HG03025 (cell line): ENCODE results near the gene ABCA7.

ENCODE experiments used
- ATAC-seq: cut with Tn5 transposase; IDR thresholded peaks from one replicate; pipeline ENCODE4 v1.9.1; 2021; ENCODE audit warnings: mild to moderate bottlenecking, moderate library complexity; ENCODE audit not compliant: unreplicated experiment, low FRiP score

Gene ABCA7

DNA sequence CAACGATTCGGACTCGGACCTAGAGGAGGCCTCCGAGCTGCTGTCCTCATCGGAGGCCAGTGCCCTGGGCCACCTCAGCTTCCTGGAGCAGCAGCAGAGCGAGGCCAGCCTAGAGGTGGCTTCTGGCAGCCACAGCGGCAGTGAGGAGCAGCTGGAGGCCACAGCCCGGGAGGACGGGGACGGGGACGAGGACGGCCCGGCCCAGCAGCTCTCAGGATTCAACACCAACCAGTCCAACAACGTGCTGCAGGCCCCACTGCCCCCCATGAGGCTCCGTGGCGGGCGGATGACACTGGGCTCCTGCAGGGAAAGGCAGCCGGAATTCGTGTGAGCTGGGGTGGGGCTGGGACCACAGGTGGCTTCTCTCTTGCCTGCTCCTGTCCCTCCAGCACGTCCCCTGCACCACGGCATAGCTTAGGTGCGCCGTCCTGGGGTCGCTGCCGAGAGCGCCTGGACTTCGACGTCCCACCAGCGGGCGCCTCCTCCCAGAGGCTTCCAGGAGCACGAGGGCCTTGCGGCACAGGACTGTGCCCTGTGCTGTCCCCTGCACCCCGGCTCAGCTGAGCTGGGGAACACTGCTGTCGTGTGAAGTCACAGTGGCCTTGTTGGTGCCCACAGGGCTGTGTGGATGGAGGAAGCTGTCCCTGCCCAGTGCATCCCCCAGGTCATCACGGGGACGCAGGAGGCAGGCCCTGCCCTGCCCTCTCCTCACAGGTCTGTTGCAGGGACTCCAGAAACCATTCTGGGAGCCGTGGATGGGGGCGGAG, 46.0 kb downstream of the ABCA7 start:
- ATAC-seq = no peak

DNA sequence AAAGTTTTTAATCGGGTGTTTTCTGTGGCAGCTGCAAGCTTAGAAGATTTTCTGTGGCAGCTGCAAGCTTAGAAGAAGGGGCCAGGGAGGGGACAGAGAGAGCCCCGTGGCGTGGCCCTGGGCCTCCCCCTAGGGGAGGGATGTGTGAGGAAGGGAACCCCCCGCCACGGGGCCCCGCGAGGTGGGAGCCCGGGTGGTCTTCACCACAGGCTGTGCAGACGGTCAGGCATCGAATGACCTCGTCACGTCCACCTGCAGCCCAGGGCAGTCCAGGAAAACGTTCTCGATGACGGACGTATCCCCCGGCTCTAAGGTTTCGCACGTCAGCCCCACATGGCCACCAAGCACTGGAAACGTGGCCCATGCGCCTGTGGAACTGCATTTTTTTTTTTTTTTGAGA, 46.7 kb downstream of the ABCA7 start:
- no peak for ATAC-seq

DNA sequence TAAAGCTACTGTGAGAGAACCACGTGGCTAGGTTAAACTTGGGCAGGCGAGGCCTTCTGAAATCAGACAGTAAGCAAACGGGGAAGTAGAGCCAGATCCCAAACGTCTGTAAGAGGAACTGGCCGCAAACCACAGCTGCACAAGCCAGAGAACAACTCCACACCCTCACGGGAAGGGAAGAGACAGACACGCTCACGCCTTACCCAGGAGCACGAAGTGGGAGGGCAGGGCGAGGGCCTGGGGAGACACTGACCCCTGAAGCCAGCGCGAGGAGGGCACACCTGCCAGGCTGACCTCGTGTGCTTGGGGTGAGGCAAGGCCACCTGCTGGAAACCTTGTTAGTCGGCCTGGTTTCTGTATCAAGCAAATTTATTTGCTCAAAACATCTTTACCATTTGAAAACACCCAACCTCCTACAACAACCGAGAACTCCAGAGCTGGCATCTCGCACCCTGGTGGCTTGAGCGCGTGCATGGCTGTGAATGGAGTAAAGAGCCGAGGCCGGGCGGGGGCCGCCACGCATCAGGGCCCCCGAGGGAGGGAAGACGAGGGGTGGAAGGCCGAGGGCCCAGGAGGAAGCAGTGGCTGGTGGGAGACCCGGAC, 48.0 kb downstream of the ABCA7 start:
- no peak for ATAC-seq

DNA sequence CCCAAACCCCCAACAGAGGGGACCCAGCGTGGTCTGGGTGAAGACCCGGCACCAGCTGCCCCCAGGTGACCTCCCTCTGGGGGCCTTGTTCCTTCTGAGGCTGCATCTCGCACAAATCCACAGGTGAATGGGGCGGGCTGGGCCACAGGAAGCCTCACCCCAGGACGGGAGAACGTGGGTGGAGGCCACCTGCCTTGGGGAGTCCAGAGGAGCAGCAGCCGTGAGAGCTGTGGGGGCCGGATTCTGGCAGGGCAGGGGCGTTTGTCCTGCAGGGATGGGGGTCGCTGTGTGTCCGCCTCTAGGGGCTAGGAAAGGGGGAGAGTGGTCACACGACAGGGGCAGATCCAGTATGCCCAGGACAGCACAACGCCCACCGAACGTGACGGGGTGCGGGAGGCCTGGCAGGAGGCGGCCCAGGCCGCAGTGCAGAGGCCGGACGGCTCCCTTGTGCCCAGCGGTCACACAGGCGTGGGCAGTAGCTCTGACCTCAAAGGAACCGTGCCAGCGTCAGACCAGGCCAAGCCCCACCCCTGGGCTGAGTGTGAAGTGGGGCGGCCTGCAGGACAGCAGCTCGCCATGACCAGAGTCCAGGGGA, 48.6 kb downstream of the ABCA7 start:
- ATAC-seq = no peak

DNA sequence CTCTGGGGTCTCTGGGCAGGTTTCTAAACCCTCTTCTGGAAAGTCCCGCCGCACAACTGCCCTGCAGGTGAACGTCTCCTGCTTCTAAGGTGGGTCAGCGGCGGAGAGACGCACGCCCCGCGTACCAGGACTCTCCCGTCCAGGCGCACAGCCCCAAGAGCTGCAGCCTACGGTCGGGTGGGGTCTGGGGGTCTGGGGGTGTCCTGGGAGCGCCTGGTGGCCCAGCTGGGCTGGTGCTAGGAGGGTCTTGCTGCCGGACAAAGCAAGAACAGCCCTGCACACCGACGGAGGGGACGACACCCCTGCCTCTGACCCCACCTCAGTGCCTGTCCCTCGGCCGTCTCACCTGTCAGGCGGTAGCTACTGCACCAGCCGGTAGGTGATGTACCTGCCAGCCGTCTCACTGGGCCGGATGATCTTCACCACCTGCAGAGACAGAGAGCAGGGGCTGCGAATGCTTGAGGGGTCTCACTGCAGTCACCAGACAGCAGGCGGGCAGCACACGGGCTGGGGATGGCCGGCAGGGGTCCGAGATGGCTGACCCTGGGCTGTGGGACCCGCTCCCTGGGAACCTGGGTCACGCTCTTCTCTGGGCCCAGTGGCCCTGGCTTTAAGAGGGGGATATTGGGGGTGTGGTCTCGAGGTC, 49.3 kb downstream of the ABCA7 start:
- ATAC-seq = no peak

DNA sequence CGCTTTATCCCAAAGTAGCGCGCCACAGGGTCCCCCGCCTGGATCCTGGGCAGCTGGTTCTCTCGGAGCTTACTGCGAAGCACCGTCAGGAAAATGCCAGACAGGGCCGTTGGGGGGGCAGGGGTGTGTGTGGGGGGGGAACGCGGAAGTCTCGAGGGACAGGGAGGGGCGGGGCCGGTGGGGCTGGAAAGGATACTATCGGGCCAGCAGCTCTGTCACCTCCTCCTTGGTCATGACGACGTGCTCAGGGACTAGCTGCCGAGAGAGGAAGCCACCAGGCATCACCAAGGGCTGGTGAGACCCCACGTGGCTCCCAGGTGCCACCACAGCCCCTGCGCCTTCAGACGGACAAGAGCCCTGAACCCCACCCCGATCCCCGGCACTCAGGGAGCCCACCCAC, 50.0 kb downstream of the ABCA7 start:
- ATAC-seq = no peak

DNA sequence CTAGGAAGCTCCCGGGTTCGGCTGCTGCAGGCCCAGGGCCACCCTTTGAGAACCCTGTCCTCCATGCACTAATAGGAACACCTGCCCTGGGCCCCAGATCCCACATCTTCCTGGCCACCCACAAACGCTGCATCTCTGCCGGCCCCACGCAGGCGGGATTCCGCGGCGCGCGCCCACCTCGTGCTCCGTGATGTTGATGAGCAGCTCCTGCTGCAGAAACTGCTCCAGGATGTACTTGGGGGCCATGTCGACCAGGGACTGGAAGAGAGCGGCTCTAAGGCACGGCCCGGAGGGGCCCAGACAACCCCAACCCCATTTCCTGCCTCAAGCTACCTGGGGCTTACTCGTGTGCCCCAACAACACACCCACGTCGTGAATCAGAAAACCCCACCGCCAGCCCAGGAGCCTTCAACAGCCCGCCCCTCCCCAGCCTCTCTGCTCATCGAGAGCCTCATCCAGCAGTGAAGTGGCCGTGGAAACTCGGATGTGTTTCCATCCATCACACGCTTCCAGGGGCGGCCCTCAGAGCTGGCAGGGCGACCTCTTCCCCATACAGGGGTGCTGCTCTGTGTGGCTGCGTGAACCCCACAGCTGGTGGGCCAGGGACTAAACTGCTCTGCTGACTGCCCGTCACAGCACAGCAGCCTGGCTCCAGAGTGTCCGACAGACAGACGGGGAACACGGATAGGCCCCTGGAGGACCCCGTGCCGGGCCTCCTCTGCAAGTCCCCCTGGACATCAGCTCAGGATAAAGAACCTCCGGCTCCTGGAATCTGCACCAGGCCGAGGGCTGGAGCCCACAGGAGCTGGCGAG, 51.0 kb downstream of the ABCA7 start:
- no peak for ATAC-seq

DNA sequence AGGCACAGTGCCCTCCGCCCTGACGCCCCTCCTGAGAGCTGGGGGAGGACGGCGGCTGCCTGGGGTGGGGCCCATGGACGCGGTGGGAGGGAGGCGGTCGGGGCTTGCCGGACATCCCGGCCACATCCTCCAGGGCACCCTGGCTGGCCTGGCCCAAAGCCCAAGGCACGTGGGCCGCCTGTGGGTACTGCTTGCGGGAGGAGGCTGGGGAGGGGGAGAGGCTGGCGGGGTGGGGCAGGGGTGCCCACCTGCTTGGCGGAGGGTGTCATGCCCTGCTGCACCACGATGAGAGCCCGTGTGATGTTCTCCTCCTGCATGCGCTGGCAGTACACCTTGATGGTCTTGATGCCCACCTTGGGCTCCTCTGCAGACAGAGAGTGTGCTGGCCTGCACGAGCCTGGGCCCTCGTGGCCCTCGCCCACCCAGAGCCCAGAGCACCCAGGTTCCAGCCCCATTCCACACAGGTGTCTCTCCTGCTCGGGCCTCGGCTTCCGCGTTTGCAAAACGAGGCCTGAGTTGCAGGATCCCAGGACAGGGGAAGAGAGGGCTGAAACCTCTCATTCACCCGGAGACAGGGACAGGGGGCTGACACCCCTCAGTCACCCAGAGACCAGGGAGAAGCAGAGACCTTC, 51.8 kb downstream of the ABCA7 start:
- no peak for ATAC-seq

DNA sequence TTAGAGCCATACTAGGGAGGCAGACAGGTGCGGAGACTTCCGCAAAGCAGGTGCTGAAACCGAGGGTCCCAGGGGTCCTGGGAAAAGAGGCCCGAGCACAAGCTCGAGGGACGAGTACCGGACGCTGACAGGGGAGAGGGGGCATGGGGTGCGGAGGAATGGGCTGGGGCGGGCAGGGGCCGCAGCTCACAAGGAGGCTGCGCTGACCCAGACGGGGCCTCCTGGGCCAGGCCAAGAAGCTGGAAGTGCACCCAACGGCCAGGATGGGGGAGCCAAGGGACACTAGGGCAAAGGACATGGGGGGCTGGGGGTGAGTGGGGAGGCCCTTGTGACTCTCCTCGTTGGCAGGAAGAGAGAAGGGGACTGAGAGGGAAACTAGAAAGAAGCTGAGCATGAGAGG, 53.4 kb downstream of the ABCA7 start:
- ATAC-seq = no peak

DNA sequence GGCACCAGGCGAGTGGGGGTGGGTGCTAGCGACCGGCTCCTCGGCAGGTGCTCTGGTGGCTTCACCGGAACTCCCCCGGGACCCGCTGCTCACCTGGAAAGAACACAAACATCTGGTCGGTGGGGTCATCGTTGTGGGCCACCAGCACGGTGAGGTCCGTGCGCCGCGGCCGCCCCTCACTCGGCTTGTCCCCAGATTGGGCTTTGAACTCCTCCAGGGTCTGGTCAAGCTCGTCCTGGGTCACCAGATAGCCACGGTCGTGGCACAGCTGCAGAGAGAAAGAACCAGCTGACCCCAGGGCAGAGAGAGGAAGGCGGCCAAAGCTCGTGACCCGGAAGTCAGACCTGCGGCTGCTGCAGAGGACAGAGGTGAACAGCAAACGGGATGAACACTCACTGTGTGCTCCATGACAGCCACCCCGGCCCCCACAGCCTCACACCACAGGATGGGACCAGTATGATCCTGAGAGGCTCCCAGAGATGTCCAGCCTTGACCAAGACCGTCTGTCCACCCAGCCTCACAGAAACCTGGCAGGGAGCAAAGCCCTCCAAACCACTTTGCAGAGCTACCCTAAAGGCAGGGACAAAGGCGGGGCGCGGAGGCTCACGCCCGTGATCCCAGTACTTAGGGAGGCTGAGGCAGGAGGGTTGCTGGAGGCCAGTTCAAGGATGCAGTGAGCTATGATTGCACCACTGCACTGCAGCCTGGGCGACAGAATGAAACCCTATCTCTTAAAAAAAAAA, 54.1 kb downstream of the ABCA7 start:
- ATAC-seq = no peak

DNA sequence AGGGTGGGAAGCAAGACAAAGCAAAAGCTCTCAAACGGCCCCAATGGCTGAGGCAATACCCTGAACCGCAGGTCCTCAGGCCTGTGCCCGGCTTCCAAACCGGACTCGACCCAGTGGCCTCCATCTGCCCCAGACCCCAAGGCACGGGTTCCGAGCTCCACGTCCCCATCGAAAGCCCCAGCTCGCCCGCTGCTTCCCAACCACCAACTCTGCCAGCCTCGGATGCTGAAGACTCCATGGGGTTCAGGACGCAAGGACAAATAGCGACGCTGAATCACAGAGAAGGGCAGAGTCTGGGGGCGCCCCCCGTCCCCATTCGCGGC, 54.7 kb downstream of the ABCA7 start:
- no peak for ATAC-seq

DNA sequence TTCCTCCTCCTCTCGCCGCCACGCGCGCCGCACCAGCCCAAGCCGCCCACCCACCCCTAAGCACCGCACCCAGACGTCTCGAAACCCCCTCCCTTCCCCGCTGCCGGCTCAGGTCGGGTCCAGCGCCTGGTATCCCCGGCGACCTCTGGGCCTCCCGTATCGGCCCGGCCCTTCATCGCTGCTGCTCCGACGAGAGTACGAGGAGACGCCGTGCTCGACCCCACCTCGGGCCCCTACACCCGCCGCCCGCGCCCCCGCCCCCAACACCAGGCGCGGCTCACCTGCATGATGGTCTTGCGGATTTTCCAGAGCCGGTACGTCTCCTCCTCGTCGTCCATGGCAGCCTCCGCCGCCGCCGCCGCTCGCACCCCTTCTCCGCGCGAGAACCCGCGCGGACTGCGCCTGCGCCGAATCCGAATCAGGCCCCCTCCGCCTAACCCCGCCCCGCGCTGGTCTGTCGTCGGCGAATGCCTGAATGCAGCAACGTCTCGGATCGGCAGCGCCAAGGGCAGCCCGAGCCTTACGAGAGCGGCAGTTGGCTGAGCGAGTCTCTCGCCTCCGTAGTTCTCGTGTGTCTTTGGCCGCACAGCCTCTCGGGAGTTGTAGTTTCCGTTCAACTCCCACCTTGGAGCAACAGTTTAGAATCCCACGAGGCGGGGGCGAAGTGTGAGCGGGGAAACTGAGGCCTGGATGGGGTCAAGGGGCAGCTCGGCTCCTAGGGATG, 55.2 kb downstream of the ABCA7 start, which contains the start of gene POLR2E:
Gene POLR2E (minus strand): TSS at position 398 of the 724 bp plus-strand sequence. CDS start 60 bp downstream, at position 338.
- peak; percentile 57 for ATAC-seq

DNA sequence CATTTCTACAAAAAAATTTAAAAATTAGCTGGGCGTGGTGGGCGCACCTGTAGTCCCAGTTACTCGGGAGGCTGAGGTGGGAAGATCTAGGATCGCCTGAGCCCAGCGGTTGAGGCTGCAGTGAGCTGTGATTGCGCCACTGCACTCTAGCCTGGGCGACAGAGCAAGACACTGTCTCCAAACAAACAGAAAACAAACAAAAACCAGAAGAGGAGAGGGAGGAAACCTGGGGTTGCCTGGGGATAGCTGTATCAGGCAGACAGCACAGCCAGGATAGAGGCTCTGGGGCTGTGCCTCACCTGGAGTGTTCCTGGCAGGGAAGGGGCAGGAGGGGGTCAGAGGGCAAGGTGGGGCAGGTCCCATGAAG, 57.9 kb downstream of the ABCA7 start:
- ATAC-seq = no peak

DNA sequence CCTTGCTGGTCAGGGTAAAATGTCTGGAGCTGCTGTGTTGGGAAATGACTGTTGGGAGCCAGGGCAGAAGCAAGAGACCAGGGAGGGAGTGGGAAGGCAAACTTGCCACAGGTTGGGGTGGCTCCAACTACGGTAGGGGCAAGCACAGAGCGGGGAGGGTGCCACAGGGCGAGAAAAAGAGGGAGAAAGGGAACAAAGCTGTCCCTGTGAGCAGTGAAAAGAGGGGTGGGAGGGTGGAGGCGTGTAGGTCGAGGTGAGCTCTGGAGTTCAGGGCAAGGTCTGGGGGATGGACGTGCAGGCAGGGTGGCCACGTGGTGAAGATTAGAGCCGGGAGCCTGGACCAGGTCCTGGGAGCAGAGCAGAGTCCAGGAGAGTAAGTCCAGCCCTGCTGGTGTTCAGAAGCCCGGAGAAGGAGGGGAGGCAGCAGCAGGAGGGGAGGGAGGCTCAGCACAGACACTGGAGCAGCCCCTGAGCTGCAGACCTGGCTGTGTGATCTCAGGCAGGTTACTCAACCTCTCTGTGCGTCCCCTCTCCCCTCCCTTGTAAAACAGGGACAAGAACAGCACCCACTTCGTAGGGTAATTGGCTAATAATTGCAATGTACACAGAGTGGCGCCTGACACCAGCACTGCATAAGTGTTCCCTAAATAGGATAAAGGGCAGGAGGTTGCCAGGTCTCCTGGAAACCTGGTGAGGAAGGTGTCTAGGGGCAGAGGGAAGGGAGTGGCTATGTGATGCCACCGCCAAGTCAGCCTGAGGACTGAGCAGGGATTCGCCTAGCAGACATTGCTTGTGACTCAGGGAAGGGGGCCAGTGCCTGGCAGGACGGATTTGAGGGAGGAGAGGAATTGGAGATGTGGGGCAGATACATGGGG, 58.5 kb downstream of the ABCA7 start:
- no peak for ATAC-seq

DNA sequence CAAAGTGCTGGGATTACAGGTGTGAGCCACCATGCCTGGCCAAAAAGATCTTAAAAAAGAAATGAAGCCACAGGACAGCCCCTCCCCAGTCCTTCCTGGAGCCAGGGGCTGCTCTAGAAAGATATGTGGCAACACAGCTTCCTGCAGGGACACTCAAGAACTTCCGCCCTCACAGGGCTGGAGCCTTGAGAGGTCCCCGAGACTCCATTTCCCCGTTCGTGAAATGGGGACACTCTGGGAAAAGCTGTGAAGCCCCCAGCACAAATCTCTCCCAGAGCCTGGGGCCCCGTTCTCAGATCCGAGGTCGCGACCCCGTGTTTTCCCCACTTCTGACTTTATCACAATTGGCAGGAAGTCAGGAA, 61.4 kb downstream of the ABCA7 start:
- ATAC-seq = no peak

DNA sequence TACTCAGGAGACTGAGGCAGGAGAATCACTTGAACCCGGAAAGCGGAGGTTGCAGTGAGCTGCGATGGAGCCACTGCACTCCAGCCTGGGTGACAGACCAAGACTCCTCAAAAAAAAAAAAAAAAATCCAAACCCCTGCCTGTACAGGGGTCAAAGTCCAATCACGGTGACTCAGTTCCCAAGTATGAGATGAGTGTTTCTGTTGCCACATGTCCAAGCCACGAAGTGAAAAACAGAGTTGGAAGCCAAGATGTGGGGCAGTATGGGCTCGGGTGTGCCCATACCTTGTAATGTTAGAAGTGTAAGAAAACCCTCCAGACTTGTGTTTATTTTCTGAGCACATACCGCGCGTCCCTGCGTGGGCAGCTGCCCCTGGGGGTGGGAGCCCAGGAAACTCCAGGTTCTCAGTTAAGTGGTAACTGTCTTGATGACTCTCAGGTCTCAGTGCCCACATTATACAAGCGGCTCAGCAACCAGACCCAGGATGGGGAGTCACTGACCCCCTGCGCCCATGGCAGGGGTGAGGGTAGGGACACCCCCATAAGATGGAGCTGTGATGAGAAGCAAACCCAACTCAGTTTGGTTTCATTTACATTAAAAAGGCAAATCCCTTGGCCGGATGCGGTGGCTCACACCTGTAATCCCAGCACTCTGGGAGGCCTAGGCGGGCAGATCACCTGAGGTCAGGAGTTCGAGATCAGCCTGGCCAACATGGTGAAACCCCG, 62.7 kb downstream of the ABCA7 start:
- no peak for ATAC-seq

DNA sequence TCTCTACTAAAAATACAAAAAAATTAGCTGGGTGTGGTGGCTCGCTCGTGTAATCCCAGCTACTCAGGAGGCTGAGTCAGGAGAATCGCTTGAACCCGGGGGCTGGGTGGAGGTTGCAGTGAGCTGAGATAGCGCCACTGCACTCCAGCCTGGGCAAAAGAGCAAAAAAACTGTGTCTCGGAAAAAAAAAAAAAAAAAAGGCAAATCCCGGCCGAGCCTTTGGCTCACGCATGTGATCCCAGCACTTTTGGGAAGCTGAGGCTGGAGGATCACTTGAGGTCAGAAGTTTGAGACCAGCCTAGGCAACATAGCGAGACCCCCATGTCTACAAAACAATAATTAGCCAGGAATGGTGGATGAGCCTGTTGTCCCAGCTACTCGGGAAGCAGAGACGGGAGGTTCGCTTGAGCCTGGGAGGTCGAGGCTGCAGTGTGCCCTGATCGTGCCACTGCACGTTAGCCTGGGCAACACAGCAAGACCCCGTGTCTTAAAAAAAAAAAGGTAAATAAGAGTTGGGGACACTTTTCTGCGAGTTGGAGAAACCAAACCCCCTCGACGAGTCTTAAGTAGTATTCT, 63.3 kb downstream of the ABCA7 start:
- ATAC-seq = no peak
